Lower lobe of right lung (tissue), 2 donors: Measurements from ENCODE around the gene PTMS. TPM values are rescaled to one million over a fixed set of nuclear protein-coding genes. Genes with fewer than 3 reads are reported as not detected.

ENCODE experiments used
- ATAC-seq, 2 donors: fragments of 200-7000 bp; cut with Tn5 transposase; one replicate each; pipeline ENCODE4 v1.9.1; 2020 to 2022; ENCODE audit warnings: mild to moderate bottlenecking in 2 of 2, moderate library complexity in 2 of 2
- DNase-seq: peaks from one replicate; pipeline ENCODE4 v3.0.0-alpha.2; 2020
- H3K27ac ChIP-seq: fragments of 200-600 bp; one replicate; pipeline ENCODE4 v1.8.0; 2022
- H3K27me3 ChIP-seq: fragments of 200-600 bp; one replicate; pipeline ENCODE4 v1.8.0; 2022; ENCODE audit warnings: low read depth
- H3K36me3 ChIP-seq: fragments of 200-600 bp; one replicate; pipeline ENCODE4 v1.8.0; 2022; ENCODE audit warnings: mild to moderate bottlenecking
- H3K4me1 ChIP-seq: fragments of 200-600 bp; one replicate; pipeline ENCODE4 v1.8.0; 2022
- H3K4me3 ChIP-seq: fragments of 200-600 bp; one replicate; pipeline ENCODE4 v1.8.0; 2022; ENCODE audit warnings: mild to moderate bottlenecking
- H3K9me3 ChIP-seq: fragments of 200-600 bp; one replicate; pipeline ENCODE4 v1.8.0; 2022
- intact Hi-C: fragments of 100-400 bp; cut with DNase I; formaldehyde crosslinking; loops from one replicate; pipeline ENCODE4 v1.11.0; 2022
- total RNA-seq: library from RNA; stranded (reverse); fragmentation: NEBNext Ultra II Directional; extraction: Animal tissue kit (Norgen Biotek cat#: 25700); gene quantifications from one replicate; pipeline ENCODE4 v1.2.1, GENCODE V29; 2021
- TF ChIP-seq, protein P1 (sequence below): fragments of 200-600 bp; IDR thresholded peaks from one replicate; pipeline ENCODE4 v1.8.0; 2022; ENCODE audit warnings: antibody characterized with exemption, mild to moderate bottlenecking
- donor health status: DM: no; HTN: yes; CAD: no; lungs with severe emphysema.

The PTMS gene
- total RNA-seq, 1 donor from 2014 or later = 267 TPM

DNA sequence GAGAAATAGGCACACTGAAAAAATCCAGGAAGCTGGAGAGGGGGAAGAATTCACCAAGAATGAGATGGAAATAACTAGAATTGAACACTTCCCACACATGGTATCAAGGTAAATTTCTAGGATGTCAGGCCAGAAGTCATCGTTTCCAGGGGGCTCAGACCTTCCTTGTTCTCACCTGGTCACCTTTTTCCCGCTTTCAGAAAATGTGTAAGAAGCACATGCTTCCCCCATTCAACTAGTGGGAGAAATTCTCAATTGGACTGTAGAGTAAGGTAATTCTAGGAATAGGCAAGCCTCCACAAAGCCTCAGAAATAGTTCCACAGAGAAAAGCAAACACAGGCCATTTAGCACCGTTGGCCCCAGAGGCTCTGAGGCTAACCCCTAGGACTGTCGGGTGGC, 2.8 kb upstream of the PTMS start:
- TF ChIP-seq, protein P1, sequence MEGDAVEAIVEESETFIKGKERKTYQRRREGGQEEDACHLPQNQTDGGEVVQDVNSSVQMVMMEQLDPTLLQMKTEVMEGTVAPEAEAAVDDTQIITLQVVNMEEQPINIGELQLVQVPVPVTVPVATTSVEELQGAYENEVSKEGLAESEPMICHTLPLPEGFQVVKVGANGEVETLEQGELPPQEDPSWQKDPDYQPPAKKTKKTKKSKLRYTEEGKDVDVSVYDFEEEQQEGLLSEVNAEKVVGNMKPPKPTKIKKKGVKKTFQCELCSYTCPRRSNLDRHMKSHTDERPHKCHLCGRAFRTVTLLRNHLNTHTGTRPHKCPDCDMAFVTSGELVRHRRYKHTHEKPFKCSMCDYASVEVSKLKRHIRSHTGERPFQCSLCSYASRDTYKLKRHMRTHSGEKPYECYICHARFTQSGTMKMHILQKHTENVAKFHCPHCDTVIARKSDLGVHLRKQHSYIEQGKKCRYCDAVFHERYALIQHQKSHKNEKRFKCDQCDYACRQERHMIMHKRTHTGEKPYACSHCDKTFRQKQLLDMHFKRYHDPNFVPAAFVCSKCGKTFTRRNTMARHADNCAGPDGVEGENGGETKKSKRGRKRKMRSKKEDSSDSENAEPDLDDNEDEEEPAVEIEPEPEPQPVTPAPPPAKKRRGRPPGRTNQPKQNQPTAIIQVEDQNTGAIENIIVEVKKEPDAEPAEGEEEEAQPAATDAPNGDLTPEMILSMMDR = no peak
- Histone ChIP-seq H3K4me1 (peaks cover 31% of the 10 kb centered on the region), H3K27ac (peak overlapping the region; percentile 81), H3K9me3 (no peaks in the 10 kb centered on the region), H3K27me3 (no peaks in the 10 kb centered on the region), H3K4me3 (peak overlapping the region; percentile 36), H3K36me3 (no peaks in the 10 kb centered on the region)
- ATAC-seq = no peak
- DNase-seq = no peak
- intact Hi-C loops = no loop called here

DNA sequence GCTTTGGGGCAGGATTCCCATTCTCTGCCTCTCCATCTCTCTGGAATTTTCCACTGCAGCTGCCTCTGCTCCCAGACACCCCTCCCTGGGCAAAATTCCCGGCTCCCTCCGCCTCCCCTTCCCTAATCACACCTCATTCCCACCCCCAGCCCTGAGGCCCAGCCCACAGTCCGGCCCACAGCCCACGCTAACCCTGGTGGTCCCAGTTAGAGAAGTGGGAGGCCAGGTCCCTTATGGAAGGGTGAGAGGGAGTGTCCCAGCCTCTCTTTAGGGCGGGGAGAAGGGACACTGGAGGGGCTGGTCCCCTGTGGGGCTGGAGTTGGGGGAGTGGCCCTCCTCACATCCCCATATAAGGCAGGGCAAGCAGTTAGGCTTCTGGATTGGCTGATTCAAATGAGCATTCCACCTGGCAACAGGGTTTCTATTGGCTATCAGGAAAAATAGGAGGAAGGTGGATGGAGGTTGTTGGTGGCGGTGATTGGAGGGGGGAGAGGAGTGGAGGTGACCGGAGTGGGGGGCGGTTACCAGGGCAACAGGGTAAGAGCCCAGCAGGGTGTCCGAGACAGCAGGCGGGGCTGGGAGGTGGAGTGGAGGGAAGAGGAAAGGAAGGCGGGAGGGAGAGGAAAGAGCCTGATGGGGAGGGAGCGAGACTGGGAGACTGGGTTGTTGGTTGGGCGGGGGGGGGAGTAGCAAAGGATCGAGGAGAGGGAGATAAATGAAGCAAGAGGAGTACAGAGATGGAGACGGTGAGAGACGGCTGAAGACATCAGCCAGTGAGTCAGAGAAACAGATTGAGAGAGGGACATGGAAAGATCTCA, 1.9 kb upstream of the PTMS start:
- H3K4me3 ChIP-seq = peak overlapping the region; percentile 36
- H3K4me1 ChIP-seq = peaks cover 39% of the 10 kb centered on the region
- intact Hi-C loops = no loop called here
- no peaks in the 10 kb centered on the region for H3K9me3 ChIP-seq
- TF ChIP-seq, protein P1 = no peak
- peak; percentile 90 to 92 for ATAC-seq
- H3K36me3 ChIP-seq = no peaks in the 10 kb centered on the region
- peak; percentile 95 for DNase-seq
- no peaks in the 10 kb centered on the region for H3K27me3 ChIP-seq
- H3K27ac ChIP-seq = peak overlapping the region; percentile 81

DNA sequence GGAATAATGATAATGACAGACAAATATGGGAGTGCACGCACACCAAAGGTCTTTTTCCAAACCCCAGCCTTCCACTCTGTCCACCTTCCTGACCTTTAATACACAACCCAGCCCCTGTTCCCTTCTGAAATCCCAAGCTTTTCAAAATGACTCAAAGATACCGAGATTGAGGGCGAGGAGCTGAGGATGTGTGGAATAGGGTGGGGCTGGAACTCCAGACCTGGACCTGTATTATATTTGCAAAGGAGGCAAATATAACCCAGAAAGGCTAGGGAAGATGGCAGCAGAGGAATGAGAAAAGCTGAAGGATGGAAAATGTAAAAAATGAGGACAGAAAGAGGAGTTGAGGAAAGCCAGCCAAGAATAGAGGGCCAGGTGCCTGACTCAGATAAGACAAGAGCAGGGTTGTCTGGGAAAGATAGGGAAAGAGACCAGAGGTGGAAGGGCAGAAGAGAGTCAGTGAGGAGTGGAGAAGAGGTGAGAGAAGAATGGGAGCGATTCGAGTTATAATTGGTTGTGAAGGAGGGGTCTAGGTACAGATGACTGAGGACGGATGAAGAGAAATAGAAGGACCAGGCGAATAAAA, 1.0 kb upstream of the PTMS start:
- H3K4me1 ChIP-seq = peaks cover 41% of the 10 kb centered on the region
- ATAC-seq = no peak

DNA sequence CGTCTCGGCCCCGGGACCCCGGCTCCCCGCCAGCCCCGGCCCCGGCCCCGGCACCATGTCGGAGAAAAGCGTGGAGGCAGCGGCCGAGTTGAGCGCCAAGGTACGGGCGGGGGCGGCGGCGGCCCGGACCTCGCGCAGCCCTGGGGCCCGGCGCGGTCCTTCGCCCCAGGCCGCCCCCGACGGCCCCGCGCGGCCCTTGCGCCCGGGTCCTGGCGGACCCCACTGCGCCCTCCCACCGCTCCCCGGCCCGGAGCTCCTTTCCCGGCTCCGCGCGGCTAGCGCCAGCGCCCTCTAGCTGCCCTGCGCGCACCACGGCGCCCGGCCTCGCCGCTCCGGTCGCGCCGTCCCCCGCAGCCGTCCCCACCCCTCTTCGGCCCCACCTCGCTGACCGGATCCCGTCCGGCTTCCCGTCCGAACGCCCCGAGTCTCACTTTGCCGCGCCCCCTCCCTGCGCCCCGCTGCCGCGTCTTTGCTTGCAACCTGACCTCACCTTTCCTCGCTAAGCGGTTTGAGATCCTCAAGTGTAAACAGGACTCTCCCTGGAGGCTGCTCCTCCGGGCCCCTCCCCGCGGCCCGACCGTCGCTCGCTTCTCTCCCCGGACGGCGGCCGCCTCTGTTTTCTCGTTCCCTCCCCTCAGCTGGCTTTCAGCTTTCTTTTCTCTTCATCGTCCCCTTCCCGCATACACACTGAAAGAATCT, 637 bp downstream of the PTMS start:
- Histone ChIP-seq H3K27me3 (no peaks in the 10 kb centered on the region), H3K36me3 (peaks cover 21% of the 10 kb centered on the region), H3K27ac (peak overlapping the region; percentile 84), H3K9me3 (no peaks in the 10 kb centered on the region), H3K4me3 (peak overlapping the region; percentile 78), H3K4me1 (peaks cover 57% of the 10 kb centered on the region)
- intact Hi-C loops = no loop called here
- TF ChIP-seq, protein P1 = peak; percentile 55
- DNase-seq (peak; percentile 89), ATAC-seq (peak; percentile 72 to 82)

More for the DNA sequence above, 1.0 kb upstream of the PTMS start:
- Histone ChIP-seq H3K27ac (peak overlapping the region; percentile 84), H3K27me3 (no peaks in the 10 kb centered on the region), H3K36me3 (peaks cover 9% of the 10 kb centered on the region), H3K9me3 (no peaks in the 10 kb centered on the region), H3K4me3 (peak overlapping the region; percentile 78)
- no peak for DNase-seq
- TF ChIP-seq, protein P1 = no peak
- intact Hi-C loops = no loop called here
